ENCODE data around the gene WDR31.
A peak's percentile ranks its signal among the peaks of the same experiment; 100 is the strongest.

WDR31 gene

DNA sequence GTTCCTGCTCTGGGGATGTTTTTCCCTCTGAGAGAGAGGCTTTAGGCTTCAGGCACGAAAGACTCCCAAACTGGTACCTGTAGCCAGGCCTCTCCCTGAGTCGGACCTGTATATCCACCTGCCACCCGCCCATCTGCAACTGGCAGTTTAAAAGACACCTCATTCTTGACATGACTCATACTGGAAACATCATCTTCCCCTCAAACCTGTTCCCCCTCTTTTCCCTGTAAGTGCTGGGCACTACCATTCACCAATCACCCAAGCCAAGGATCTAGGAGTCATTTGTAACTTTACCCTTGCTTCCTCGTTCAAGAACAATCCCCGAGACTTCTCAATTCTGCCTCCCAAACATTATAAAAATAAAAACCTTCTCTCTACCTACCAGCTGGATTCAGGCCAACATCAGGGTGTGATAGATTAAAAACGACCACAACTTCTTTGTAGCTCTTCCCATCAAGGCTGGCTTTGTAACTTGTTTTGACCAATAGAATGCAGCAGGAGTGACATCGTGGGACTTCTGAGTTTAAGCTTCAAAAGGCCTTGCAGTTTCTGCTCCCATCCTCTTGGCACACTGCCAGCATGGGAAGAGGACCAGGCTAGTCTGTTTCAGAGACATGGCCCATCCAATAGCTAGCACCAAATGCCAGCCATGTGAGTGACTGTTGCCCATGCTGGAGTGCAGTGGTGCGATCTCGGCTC is 1.8 kb upstream of the WDR31 start:
- DNase-seq (ENCODE audit: low read depth) = no peak

DNA sequence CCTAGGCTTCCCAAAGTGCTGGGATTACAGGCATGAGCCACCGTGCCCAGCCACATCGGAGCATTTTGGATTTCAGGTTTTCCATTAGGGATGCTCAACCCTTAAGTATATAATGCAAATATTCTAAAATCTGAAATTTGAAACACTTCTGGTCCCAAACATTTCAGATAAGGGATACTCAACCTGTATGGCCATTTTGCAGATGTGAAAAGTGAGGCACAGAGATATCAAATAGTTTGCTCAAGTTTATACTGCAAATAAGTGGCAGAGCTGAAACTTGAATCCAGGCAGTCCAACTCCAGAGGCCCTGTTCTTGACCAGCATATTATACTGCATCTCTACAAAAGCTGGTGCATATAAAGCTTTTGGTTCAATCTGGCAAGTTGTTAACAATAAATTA is 2.4 kb downstream of the WDR31 start:
- DNase-seq (ENCODE audit: low read depth) = no peak

GRCh38 chr9:113331780-113332179 is 8.3 kb downstream of the WDR31 start:
- no peak for DNase-seq (ENCODE audit: low read depth)

- DNase-seq (ENCODE audit: low read depth) = no peak
Measured at GRCh38 chr9:113328045-113328782, 11.9 kb downstream of the WDR31 start.

- DNase-seq (ENCODE audit: low read depth) = no peak
Measured at GRCh38 chr9:113326230-113326629, 13.8 kb downstream of the WDR31 start.

DNA sequence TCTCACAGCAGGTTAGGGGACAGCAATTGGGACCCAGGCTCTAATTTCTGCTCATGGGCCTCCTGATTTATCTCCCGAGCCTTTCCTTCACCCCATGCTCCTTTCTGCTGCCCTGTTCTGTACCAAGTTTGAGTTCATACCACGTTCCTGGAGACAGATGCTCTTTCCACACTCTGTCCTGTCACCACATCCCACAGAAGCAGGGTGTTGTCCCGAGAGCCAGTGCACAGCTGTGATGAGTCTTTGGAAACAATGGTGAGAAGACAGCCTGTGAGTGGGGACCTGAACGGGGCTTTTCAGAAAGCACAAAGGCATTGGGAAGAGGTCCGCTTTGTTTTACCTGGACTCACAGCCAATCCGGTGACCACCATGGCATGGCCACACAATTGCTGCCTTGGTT is 17.4 kb downstream of the WDR31 start:
- DNase-seq (ENCODE audit: low read depth) = no peak

DNA sequence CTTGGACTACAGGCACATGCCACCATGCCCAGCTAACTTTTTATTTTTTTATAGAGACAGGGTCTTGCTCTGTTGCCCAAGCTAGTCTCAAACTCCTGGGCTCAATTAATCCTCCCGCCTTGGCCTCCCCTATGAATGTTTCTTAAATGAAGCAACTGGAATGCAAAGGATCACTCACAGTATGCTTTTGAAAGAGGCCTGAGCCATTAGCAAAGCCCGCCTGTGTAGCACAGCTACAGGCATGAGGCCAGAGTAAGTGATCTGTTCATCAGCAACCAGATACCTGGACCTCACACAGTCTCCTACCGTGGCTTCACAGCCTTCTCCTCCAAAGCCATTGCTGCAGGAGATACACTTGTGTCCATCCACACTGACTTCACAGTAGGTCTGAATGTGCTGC is 20.0 kb downstream of the WDR31 start:
- no peak for DNase-seq (ENCODE audit: low read depth)

GRCh38 chr9:113319054-113319453 is 21.0 kb downstream of the WDR31 start:
- no peak for DNase-seq (ENCODE audit: low read depth)

DNA sequence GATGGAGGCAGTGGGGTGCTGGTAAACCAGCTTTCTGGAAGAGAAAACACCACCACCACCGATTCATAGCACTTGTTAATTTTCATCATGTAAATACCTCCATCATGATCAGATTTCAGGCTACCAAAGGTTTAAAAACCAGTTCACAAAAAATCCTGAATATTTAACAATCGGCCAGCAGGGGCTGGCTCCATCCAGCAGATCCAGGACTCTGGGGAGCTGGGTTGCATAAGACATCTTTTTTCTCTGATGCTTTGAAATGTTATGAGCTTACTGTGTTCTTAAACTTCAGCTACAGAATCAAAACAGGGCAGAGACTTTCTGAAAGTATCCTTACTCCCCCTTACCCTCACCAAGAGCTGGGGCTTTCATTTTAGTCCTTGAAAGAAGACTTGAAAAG is 22.3 kb downstream of the WDR31 start:
- peak; percentile 4 for DNase-seq (ENCODE audit: low read depth)

DNA sequence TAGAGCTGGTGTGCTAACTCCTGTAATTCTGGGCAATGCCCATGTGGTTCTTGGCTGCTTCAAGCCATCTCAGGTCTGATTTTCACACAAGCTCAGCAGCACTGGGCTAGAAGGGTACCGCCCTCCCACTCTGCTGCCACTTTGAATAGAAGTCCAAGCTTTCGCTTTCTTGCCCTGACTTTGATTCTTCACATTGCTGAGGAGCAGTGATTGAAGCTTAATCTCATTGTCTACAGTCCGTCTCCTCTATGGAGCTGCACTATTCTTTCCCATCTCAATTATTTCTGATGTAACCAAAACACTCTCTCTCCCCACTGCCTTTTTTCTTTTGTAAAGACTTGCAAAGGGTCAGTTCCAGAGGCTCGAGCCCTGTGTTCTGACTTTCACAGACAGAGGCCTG is 24.0 kb downstream of the WDR31 start:
- DNase-seq (ENCODE audit: low read depth) = no peak

- DNase-seq (ENCODE audit: low read depth) = no peak
Measured at GRCh38 chr9:113315231-113315630, 24.8 kb downstream of the WDR31 start.

- DNase-seq (ENCODE audit: low read depth) = no peak
Measured at GRCh38 chr9:113313261-113313660, 26.8 kb downstream of the WDR31 start.

- no peak for DNase-seq (ENCODE audit: low read depth)
Measured at GRCh38 chr9:113311961-113312360, 28.1 kb downstream of the WDR31 start.

DNA sequence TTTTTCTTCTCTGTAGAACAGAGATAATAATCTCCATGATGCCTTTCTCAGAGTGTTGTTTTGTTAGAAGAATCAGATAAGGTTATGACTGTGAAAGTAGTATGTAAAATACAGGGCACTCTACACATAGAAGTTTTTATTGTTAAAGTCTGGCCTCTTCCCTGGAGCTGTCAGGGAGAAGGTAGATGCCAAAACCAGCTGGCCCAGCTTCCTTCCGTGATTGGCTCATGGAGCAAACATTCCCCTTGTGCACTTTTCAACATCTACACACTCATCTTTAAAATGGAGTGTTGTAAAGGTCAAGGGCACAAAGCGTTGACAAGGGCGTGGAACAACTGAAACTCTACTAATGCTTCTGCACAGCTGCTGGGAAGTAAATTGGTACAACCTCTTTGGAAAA is 29.5 kb downstream of the WDR31 start:
- DNase-seq (ENCODE audit: low read depth) = no peak

GRCh38 chr9:113309204-113309813 is 30.8 kb downstream of the WDR31 start:
- peak; percentile 42 for DNase-seq (ENCODE audit: low read depth)

GRCh38 chr9:113307396-113307975 is 32.6 kb downstream of the WDR31 start:
- DNase-seq (ENCODE audit: low read depth) = no peak

DNA sequence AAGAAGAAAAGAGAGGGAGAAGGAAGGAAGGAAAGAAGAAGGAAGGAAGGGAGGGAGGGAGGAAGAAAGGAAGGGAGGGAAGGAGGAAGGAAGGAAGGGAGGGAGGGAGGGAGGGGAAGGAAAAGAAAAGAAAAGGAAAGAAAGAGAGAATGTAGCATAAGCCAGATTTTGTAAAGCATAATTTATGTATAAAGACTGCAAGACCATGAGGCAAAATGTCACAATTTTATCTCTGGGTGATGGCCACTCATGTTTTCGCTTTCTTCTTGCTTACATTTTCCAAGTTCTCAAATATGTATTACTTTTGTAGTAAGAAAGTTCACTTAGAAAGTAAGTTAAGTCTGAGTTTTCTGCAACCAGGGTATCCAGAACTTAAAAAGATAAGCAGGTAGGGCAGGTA is 33.5 kb downstream of the WDR31 start:
- DNase-seq (ENCODE audit: low read depth) = no peak

DNA sequence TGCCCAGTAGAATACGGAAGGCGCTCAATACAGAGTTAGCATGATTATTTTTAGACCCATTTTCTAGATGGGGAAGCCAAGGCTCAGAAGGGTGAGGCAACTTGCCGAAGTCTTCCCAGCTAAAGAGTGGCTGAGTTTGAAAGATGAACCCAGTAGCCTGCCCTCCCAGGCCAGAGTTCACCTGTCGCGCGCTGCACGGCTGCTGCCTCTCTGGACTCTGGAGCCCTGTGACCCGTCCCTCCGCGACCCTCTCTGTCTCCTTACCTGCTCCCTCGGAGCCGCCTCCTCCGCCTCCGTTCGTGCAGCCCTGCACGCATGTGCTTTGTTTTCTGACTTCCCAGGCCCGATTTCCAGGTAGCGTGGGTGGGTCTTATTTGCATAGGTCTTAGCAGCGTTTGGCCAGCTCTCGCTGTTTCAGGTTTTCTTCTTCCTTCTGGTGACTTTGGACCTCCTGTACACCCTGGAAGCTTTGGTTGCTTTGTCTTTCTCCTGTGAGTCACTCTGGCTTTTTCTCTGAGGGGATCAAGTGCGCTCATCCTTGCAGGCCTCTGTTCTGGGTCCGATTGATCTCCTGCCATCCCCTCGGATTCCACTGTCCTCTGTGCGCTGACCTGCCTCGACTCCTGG is 37.2 kb downstream of the WDR31 start, which contains the start of gene RNF183:
TSS of gene RNF183 (minus strand) at position 585 of the 627 bp plus-strand sequence. CDS start 5,192 bp downstream, outside the sequence.
- DNase-seq (ENCODE audit: low read depth) = no peak

DNA sequence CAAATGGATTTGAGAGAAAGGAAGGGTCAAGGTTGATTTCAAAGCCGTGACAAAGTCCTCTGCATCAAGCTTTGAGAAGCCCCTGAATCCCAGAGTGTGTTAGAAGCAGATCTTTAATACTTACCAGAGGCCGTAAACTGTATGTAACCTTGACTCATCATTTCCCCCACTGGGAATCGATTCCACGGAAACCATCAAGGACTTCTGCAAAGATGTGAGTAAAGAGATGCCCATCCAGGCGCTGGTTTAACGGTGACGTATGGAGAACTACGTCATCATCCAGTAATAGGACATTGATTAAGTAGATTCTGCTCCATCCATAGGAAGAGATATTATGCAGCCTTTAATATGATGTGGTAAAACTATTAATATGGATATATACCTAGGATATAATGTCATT is 38.5 kb downstream of the WDR31 start:
- DNase-seq (ENCODE audit: low read depth) = no peak

GRCh38 chr9:113299800-113300292 is 40.2 kb downstream of the WDR31 start:
- peak; percentile 46 for DNase-seq (ENCODE audit: low read depth)

- no peak for DNase-seq (ENCODE audit: low read depth)
Measured at GRCh38 chr9:113298924-113299770, 40.9 kb downstream of the WDR31 start.
